HEK293 (cell line): ENCODE data around the gene SYTL1.

Experiments used
- EGR2 ChIP-seq: fragments of 450-650 bp; formaldehyde crosslinking; IDR thresholded peaks from 2 replicates; pipeline ENCODE4 v1.5.1; 2016; ENCODE audit warnings: low read depth, missing biosample characterization, missing genetic modification characterization
- KLF16 ChIP-seq: fragments of 450-650 bp; formaldehyde crosslinking; IDR thresholded peaks from 2 replicates; pipeline ENCODE4 v1.5.1; 2017; ENCODE audit warnings: missing biosample characterization, missing genetic modification characterization
- SP2 ChIP-seq: fragments of 450-650 bp; formaldehyde crosslinking; IDR thresholded peaks from 2 replicates; pipeline ENCODE4 v1.5.1; 2016; ENCODE audit warnings: missing biosample characterization, missing genetic modification characterization
- TSHZ1 ChIP-seq: fragments of 450-650 bp; formaldehyde crosslinking; IDR thresholded peaks from 2 replicates; pipeline ENCODE4 v1.5.1; 2016; ENCODE audit warnings: missing biosample characterization, missing genetic modification characterization, borderline replicate concordance
- WT1 ChIP-seq: fragments of 450-650 bp; formaldehyde crosslinking; IDR thresholded peaks from 2 replicates; pipeline ENCODE4 v1.5.1; 2016; ENCODE audit warnings: missing biosample characterization, missing genetic modification characterization
- ZBTB20 ChIP-seq: fragments of 450-650 bp; formaldehyde crosslinking; IDR thresholded peaks from 2 replicates; pipeline ENCODE4 v1.5.1; 2016; ENCODE audit warnings: missing biosample characterization, missing genetic modification characterization
- ZBTB21 ChIP-seq: fragments of 450-650 bp; formaldehyde crosslinking; IDR thresholded peaks from 2 replicates; pipeline ENCODE4 v1.5.1; 2017; ENCODE audit warnings: missing biosample characterization, missing genetic modification characterization
- ZBTB26 ChIP-seq: fragments of 450-650 bp; formaldehyde crosslinking; optimal IDR thresholded peaks from 2 replicates; pipeline ENCODE3; 2016; ENCODE audit warnings: missing biosample characterization, mild to moderate bottlenecking, missing genetic modification characterization
- ZBTB48 ChIP-seq: fragments of 450-650 bp; formaldehyde crosslinking; IDR thresholded peaks from 2 replicates; pipeline ENCODE4 v1.5.1; 2016; ENCODE audit warnings: missing biosample characterization, missing genetic modification characterization
- ZNF114 ChIP-seq: fragments of 450-650 bp; formaldehyde crosslinking; IDR thresholded peaks from 2 replicates; pipeline ENCODE4 v1.5.0; 2017; ENCODE audit warnings: missing biosample characterization, missing genetic modification characterization
- ZNF157 ChIP-seq: fragments of 450-650 bp; formaldehyde crosslinking; IDR thresholded peaks from 2 replicates; pipeline ENCODE4 v1.5.1; 2016; ENCODE audit warnings: missing biosample characterization, missing genetic modification characterization
- ZNF174 ChIP-seq: fragments of 450-650 bp; formaldehyde crosslinking; IDR thresholded peaks from 2 replicates; pipeline ENCODE4 v1.5.0; 2017; ENCODE audit warnings: missing biosample characterization, mild to moderate bottlenecking, missing genetic modification characterization
- ZNF184 ChIP-seq: fragments of 450-650 bp; IDR thresholded peaks from 2 replicates; pipeline ENCODE4 v1.5.1; 2018; ENCODE audit warnings: missing biosample characterization, mild to moderate bottlenecking, missing genetic modification characterization
- ZNF2 ChIP-seq: fragments of 450-650 bp; formaldehyde crosslinking; IDR thresholded peaks from 2 replicates; pipeline ENCODE4 v1.5.1; 2016; ENCODE audit warnings: missing biosample characterization, missing genetic modification characterization
- ZNF248 ChIP-seq: fragments of 450-650 bp; formaldehyde crosslinking; IDR thresholded peaks from 2 replicates; pipeline ENCODE4 v1.5.1; 2017; ENCODE audit warnings: missing biosample characterization, missing genetic modification characterization
- ZNF529 ChIP-seq: fragments of 450-650 bp; formaldehyde crosslinking; IDR thresholded peaks from 2 replicates; pipeline ENCODE4 v1.5.1; 2017; ENCODE audit warnings: missing genetic modification characterization, missing biosample characterization; ENCODE audit not compliant: insufficient replicate concordance
- ZNF561 ChIP-seq: fragments of 450-650 bp; IDR thresholded peaks from 2 replicates; pipeline ENCODE4 v1.5.1; 2018; ENCODE audit warnings: missing biosample characterization, missing genetic modification characterization, borderline replicate concordance
- ZNF610 ChIP-seq: fragments of 450-650 bp; formaldehyde crosslinking; IDR thresholded peaks from 2 replicates; pipeline ENCODE4 v1.5.1; 2016; ENCODE audit warnings: missing biosample characterization, missing genetic modification characterization, borderline replicate concordance
- ZNF658 ChIP-seq: fragments of 450-650 bp; formaldehyde crosslinking; IDR thresholded peaks from 2 replicates; pipeline ENCODE4; 2016; ENCODE audit warnings: missing biosample characterization, missing genetic modification characterization
- ZNF660 ChIP-seq: fragments of 450-650 bp; IDR thresholded peaks from 2 replicates; pipeline ENCODE4 v1.5.1; 2018; ENCODE audit warnings: missing biosample characterization, mild to moderate bottlenecking, missing genetic modification characterization
- ZNF701 ChIP-seq: fragments of 450-650 bp; formaldehyde crosslinking; IDR thresholded peaks from 2 replicates; pipeline ENCODE4 v1.5.1; 2016; ENCODE audit warnings: missing biosample characterization, missing genetic modification characterization
- ZSCAN23 ChIP-seq: fragments of 450-650 bp; formaldehyde crosslinking; IDR thresholded peaks from 2 replicates; pipeline ENCODE4 v1.5.1; 2016; ENCODE audit warnings: missing biosample characterization, missing genetic modification characterization
- TF ChIP-seq, protein P1 (sequence below): fragments of 450-650 bp; formaldehyde crosslinking; IDR thresholded peaks from 2 replicates; pipeline ENCODE4 v1.5.1; 2016; ENCODE audit warnings: missing biosample characterization, missing genetic modification characterization

Gene SYTL1

DNA sequence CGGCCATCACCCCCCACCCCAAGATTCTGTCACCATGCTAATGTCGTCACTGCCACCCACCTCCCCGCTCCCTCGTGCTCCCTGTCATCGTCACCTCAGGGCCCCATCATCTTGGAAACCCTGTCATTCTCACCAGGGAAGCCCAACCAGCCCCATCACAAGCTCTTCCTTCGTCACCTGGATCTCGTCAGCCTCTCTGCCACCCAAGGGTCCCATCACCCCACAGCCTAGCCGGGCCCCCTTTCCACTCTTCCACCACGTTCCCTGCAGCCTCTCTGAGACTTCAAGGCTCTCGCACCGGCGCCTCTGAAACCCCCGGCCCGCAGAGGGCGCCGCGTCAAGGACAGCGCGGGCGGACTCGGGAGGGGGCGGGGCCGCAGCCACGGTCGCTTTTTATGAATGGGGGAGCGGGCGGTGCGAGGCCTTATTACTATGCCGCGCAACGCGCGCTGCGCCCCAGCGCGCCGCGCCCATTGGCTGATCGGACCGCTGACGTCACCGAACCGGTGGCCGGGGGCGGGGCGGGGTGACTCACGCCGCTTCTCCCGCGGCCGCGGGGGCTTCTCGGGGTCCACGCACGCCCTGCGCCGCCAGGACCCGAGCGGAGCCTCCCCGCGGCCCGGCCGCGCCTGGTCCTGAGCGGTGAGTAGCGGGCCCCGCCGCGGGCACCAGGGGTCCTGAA is 50.4 kb downstream of the SYTL1 start, which contains the start of gene GPR3 (continued):
- TF ChIP-seq ZNF610 (tag by site-specific recombination) (no peak), KLF16 (tag by site-specific recombination) (peak; percentile 28; the same call in 1 of the 2 replicates), ZBTB48 (peak; percentile 70), ZNF157 (tag by site-specific recombination) (no peak), ZNF114 (no peak), ZNF248 (0 out of 2 replicates have a peak, but pooled peaks have one; percentile 61), ZNF184 (tag by site-specific recombination) (peak; percentile 56; the same call in 1 of the 2 replicates), ZNF658 (tag by site-specific recombination) (no peak), ZNF2 (peak; percentile 60), ZNF529 (tag by site-specific recombination) (no peak), ZSCAN23 (no peak), TSHZ1 (tag by site-specific recombination) (no peak), ZBTB21 (tag by site-specific recombination) (no peak), ZBTB26 (tag by site-specific recombination) (peak; percentile 79), SP2 (tag by site-specific recombination) (peak; percentile 81), ZNF561 (peak; percentile 65; the same call in 1 of the 2 replicates), EGR2 (tag by site-specific recombination) (peak; percentile 41; the same call in 1 of the 2 replicates), WT1 (tag by site-specific recombination) (no peak), ZNF701 (no peak), ZNF174 (tag by site-specific recombination) (no peak), ZBTB20 (tag by site-specific recombination) (no peak; the same call in 1 of the 2 replicates), ZNF660 (tag by site-specific recombination) (peak; percentile 76; the same call in 1 of the 2 replicates)
- TF ChIP-seq, protein P1, sequence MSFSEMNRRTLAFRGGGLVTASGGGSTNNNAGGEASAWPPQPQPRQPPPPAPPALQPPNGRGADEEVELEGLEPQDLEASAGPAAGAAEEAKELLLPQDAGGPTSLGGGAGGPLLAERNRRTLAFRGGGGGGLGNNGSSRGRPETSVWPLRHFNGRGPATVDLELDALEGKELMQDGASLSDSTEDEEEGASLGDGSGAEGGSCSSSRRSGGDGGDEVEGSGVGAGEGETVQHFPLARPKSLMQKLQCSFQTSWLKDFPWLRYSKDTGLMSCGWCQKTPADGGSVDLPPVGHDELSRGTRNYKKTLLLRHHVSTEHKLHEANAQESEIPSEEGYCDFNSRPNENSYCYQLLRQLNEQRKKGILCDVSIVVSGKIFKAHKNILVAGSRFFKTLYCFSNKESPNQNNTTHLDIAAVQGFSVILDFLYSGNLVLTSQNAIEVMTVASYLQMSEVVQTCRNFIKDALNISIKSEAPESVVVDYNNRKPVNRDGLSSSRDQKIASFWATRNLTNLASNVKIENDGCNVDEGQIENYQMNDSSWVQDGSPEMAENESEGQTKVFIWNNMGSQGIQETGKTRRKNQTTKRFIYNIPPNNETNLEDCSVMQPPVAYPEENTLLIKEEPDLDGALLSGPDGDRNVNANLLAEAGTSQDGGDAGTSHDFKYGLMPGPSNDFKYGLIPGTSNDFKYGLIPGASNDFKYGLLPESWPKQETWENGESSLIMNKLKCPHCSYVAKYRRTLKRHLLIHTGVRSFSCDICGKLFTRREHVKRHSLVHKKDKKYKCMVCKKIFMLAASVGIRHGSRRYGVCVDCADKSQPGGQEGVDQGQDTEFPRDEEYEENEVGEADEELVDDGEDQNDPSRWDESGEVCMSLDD (tag by site-specific recombination): 0 out of 2 replicates have a peak, but pooled peaks have one; percentile 35
